ENCODE measurements around the gene SLC35F4. TPM values are rescaled to one million over a fixed set of nuclear protein-coding genes. Genes with fewer than 3 reads are reported as not detected.

The SLC35F4 gene
- total and polyA plus RNA-seq, 2 of the 8 experiments (the other 6 are each of a cell fraction or from before 2014, with no cell fraction given), result not detected

DNA sequence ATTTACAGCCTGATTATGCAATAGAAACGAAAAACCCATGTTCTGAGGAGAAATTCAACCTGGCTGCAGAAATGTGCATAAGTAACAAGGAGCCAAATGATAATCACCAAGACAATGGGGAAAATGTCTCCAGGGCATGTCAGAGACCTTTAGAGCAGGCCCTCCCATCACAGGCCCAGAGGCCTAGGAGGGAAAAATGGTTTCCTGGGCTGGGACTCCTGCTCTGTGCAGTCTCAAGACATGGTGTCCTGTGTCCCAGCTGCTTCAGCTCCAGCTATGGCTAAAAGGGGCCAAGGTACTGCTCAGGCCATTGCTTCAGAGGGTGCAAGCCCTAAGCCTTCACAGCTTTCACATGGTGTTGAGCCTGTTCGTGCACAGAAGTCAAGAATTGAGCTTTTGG lies 156.0 kb downstream of the SLC35F4 start:
- Histone ChIP-seq H4K5ac (ENCODE audit: insufficient read length, low read depth, low read length) (no peak overlapping the region), H3K4me1 (replicated peaks in 1 of 4; ENCODE audit: control insufficient read depth in 3 of 4, insufficient read depth in 4 of 4, low read length in 3 of 4) (peaks cover 0 to 9% (median 5%) of the 10 kb centered on the region in 4 experiments; a peak in 4 of 7 replicates), H3K14ac (ENCODE audit: insufficient read length) (no peak overlapping the region), H2AK5ac (ENCODE audit: low read depth, low read length) (no peak overlapping the region), H3K56ac (replicated peaks; ENCODE audit: insufficient read length, low read depth, low read length) (no peak overlapping the region), H3K36me3 (ENCODE audit: control insufficient read depth in 2 of 4, insufficient read depth in 4 of 4, low read length in 3 of 4) (0 out of 8 replicates have a peak, but pooled peaks cover 0 to 6% (median 0%) of the 10 kb centered on the region in 4 experiments), H4K8ac (ENCODE audit: extremely low read depth, insufficient read depth, low read length) (no peak overlapping the region), H3K27ac (ENCODE audit: low read depth, low read length) (no peak overlapping the region), H3K4me2 (ENCODE audit: insufficient read depth in 1 of 2, low read depth in 2 of 2, low read length in 2 of 2) (no peak overlapping the region), H3K9me3 (ENCODE audit: insufficient read depth in 2 of 2, low read depth in 1 of 2, low read length in 1 of 2) (peaks cover 11 to 15% of the 10 kb centered on the region in 2 experiments), H2AFZ (ENCODE audit: low read length) (no peak overlapping the region), H4K20me1 (replicated peaks in 1 of 2; ENCODE audit: control insufficient read depth in 1 of 2, insufficient read depth in 2 of 2, low read length in 2 of 2) (no peaks in the 10 kb centered on the region), H2BK5ac (ENCODE audit: low read depth, low read length) (no peak overlapping the region), H2BK120ac (replicated peaks; ENCODE audit: low read depth, low read length) (no peak overlapping the region), H3K23ac (ENCODE audit: insufficient read length) (no peak overlapping the region), H4K91ac (replicated peaks; ENCODE audit: insufficient read length, low read length) (no peak overlapping the region), H2BK15ac (ENCODE audit: low read length) (no peak overlapping the region), H3K18ac (ENCODE audit: extremely low read depth, low read length) (no peak overlapping the region), H3K23me2 (ENCODE audit: low read depth, low read length) (no peaks in the 10 kb centered on the region), H3K4ac (replicated peaks; ENCODE audit: insufficient read length, low read depth, low read length) (no peak overlapping the region), H3K79me2 (ENCODE audit: control insufficient read depth in 1 of 2, insufficient read depth in 2 of 2, low read length in 2 of 2) (no peaks in the 10 kb centered on the region), H3K27me3 (replicated peaks in 1 of 4; ENCODE audit: control insufficient read depth in 3 of 4, extremely low read depth in 1 of 4, insufficient read depth in 3 of 4, low read length in 3 of 4) (peaks cover 0 to 1% (median 0%) of the 10 kb centered on the region in 4 experiments; a peak in 1 of 7 replicates), H2BK12ac (ENCODE audit: low read depth, low read length) (no peak overlapping the region), H3K4me3 (ENCODE audit: extremely low read depth in 1 of 4, insufficient read depth in 2 of 4, low read depth in 3 of 4, low read length in 4 of 4) (no peak overlapping the region), H2BK20ac (ENCODE audit: low read length) (no peak overlapping the region), H3K9ac (replicated peaks in 1 of 4; ENCODE audit: extremely low read depth in 1 of 4, low read depth in 3 of 4, low read length in 3 of 4) (no peak overlapping the region), H3K79me1 (ENCODE audit: low read depth, low read length) (no peaks in the 10 kb centered on the region)
- POLR2A ChIA-PET (ENCODE audit: partially characterized antibody), result no interaction called here
- no peak for FAIRE-seq
- WGBS, 2 experiments (ENCODE audit: extremely low coverage in 1 of 2, insufficient coverage in 1 of 2, insufficient read length in 1 of 2, insufficient replicate concordance in 2 of 2, low coverage in 1 of 2, low lambda C conversion rate in 2 of 2, missing lambda C conversion rate in 1 of 2), result 45% methylated on average over 2 of the region's 2 CpGs; no CpG with 5 or more reads in 1 of the 2 experiments
- CTCF ChIA-PET (ENCODE audit: partially characterized antibody), result interaction anchor here (2.4 kb wide), 1 partner anchor 161 kb away, joined by 9 read pairs; no protein-coding TSS in a partner anchor
- no peak for DNase-seq (ENCODE audit: low read depth in 1 of 2, low spot score in 2 of 2)
- TF ChIP-seq NRF1 (IDR thresholded peaks at IDR 0.05; ENCODE audit: low read depth, low read length), result no peak
- no peak for TF ChIP-seq POU5F1 (IDR thresholded peaks at IDR 0.05; ENCODE audit: low read depth, low read length)
- TF ChIP-seq RBBP5 (IDR thresholded peaks at IDR 0.05; ENCODE audit: borderline replicate concordance, low read depth, low read length), result no peak
- TF ChIP-seq CEBPB (IDR thresholded peaks at IDR 0.05; ENCODE audit: low read depth, low read length), result no peak
- no peak for TF ChIP-seq FOSL1 (IDR thresholded peaks at IDR 0.05; ENCODE audit: insufficient read depth, low read depth, low read length)
- no peak for TF ChIP-seq SUZ12 (IDR thresholded peaks at IDR 0.05; ENCODE audit: low read length)
- TF ChIP-seq TBP (IDR thresholded peaks at IDR 0.05; ENCODE audit: low read depth, low read length), result no peak
- no peak for TF ChIP-seq SIN3A (conservative IDR thresholded peaks at IDR 0.05 in 1 of 2, IDR thresholded peaks at IDR 0.05 in 1 of 2; ENCODE audit: low read depth in 1 of 2, low read length in 2 of 2)
- no peak for TF ChIP-seq CHD2 (IDR thresholded peaks at IDR 0.05; ENCODE audit: low read length)
- TF ChIP-seq HDAC6 (IDR thresholded peaks at IDR 0.05; ENCODE audit: low read depth, low read length), result no peak
- TF ChIP-seq, protein P1, sequence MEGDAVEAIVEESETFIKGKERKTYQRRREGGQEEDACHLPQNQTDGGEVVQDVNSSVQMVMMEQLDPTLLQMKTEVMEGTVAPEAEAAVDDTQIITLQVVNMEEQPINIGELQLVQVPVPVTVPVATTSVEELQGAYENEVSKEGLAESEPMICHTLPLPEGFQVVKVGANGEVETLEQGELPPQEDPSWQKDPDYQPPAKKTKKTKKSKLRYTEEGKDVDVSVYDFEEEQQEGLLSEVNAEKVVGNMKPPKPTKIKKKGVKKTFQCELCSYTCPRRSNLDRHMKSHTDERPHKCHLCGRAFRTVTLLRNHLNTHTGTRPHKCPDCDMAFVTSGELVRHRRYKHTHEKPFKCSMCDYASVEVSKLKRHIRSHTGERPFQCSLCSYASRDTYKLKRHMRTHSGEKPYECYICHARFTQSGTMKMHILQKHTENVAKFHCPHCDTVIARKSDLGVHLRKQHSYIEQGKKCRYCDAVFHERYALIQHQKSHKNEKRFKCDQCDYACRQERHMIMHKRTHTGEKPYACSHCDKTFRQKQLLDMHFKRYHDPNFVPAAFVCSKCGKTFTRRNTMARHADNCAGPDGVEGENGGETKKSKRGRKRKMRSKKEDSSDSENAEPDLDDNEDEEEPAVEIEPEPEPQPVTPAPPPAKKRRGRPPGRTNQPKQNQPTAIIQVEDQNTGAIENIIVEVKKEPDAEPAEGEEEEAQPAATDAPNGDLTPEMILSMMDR (IDR thresholded peaks at IDR 0.05; ENCODE audit: control extremely low read depth in 1 of 3, insufficient read depth in 1 of 3, low read depth in 1 of 3, low read length in 3 of 3), result no peak
- TF ChIP-seq NANOG (IDR thresholded peaks at IDR 0.05; ENCODE audit: insufficient read depth, low read depth, low read length, poor library complexity, severe bottlenecking), result no peak
